Measurements from ENCODE around the gene MUC20. TPM values are rescaled to one million over a fixed set of nuclear protein-coding genes. Genes with fewer than 3 reads are reported as not detected.

The MUC20 gene
- total RNA-seq, 1 experiment from 2014 or later = 176 TPM

GRCh38 chr3:195771646-195772300 lies 51.0 kb downstream of the MUC20 start:
- CTCF ChIA-PET = no interaction called here
- H3K4me2 ChIP-seq = no peak overlapping the region

GRCh38 chr3:195773956-195774537 lies 53.3 kb downstream of the MUC20 start:
- Histone ChIP-seq H2AFZ (no peak overlapping the region), H3K27me3 (ENCODE audit: insufficient read depth, low read depth) (no peaks in the 10 kb centered on the region), H3K4me1 (replicated peaks; ENCODE audit: insufficient read depth) (no peaks in the 10 kb centered on the region), H3K9me3 (ENCODE audit: insufficient read depth, low read depth) (no peaks in the 10 kb centered on the region), H3K27ac (no peak overlapping the region), H3F3A (ENCODE audit: insufficient read depth, low read depth) (peaks cover 7% of the 10 kb centered on the region; the same call in 1 of the 2 replicates), H3K9me2 (ENCODE audit: insufficient read depth) (no peaks in the 10 kb centered on the region), H3K36me3 (ENCODE audit: low read depth) (no peaks in the 10 kb centered on the region), H3K79me2 (ENCODE audit: low read depth) (no peaks in the 10 kb centered on the region), H3K4me3 (no peak overlapping the region), H4K20me1 (ENCODE audit: insufficient read depth) (no peaks in the 10 kb centered on the region), H3K4me2 (no peak overlapping the region)
- TF ChIP-seq CTCF (conservative IDR thresholded peaks at IDR 0.05) (no peak), EZH2 (IDR thresholded peaks at IDR 0.05; ENCODE audit: low read depth) (no peak)
- no peak for DNase-seq
- no TSS peak for BruUV-seq (replicated peaks)
- intact Hi-C loops (cut with micrococcal nuclease; ENCODE audit: unreplicated experiment) = loop anchor here (2.0 kb wide), 1 partner anchor 77 kb away; no protein-coding TSS in a partner anchor
- CTCF ChIA-PET = interaction anchor here (0.7 kb wide), 1 partner anchor 191 kb away, joined by 7 read pairs; no protein-coding TSS in a partner anchor
- POLR2A ChIA-PET (ENCODE audit: unreplicated experiment) = no interaction called here

More at GRCh38 chr3:195771646-195772300, 51.0 kb downstream of the MUC20 start:
- no peak overlapping the region for H2AFZ ChIP-seq
- H3K9me3 ChIP-seq (ENCODE audit: insufficient read depth, low read depth) = no peaks in the 10 kb centered on the region
- no peaks in the 10 kb centered on the region for H3F3A ChIP-seq (ENCODE audit: insufficient read depth, low read depth)
- no peak overlapping the region for H3K27ac ChIP-seq
- H3K9me2 ChIP-seq (ENCODE audit: insufficient read depth) = no peaks in the 10 kb centered on the region
- H3K4me3 ChIP-seq = no peak overlapping the region
- no peaks in the 10 kb centered on the region for H3K36me3 ChIP-seq (ENCODE audit: low read depth)
- no TSS peak for BruUV-seq (replicated peaks)
- TF ChIP-seq EZH2 (IDR thresholded peaks at IDR 0.05; ENCODE audit: low read depth) (no peak), CTCF (conservative IDR thresholded peaks at IDR 0.05) (no peak)
- H3K4me1 ChIP-seq (replicated peaks; ENCODE audit: insufficient read depth) = no peaks in the 10 kb centered on the region
- no peaks in the 10 kb centered on the region for H3K79me2 ChIP-seq (ENCODE audit: low read depth)
- no peak for DNase-seq
- POLR2A ChIA-PET (ENCODE audit: unreplicated experiment) = no interaction called here
- intact Hi-C loops (cut with micrococcal nuclease; ENCODE audit: unreplicated experiment) = no loop called here
- H4K20me1 ChIP-seq (ENCODE audit: insufficient read depth) = no peaks in the 10 kb centered on the region
- no peaks in the 10 kb centered on the region for H3K27me3 ChIP-seq (ENCODE audit: insufficient read depth, low read depth)

- intact Hi-C loops (cut with micrococcal nuclease; ENCODE audit: unreplicated experiment) = loop anchor here (2.0 kb wide), 1 partner anchor 76 kb away; no protein-coding TSS in a partner anchor
- no peaks in the 10 kb centered on the region for H3K9me3 ChIP-seq (ENCODE audit: insufficient read depth, low read depth)
- H3F3A ChIP-seq (ENCODE audit: insufficient read depth, low read depth) = peaks cover 7% of the 10 kb centered on the region; the same call in 1 of the 2 replicates
- no peak overlapping the region for H3K4me3 ChIP-seq
- peak; percentile 59 to 75 for DNase-seq
- ChIA-PET POLR2A (ENCODE audit: unreplicated experiment) (no interaction called here), CTCF (interaction anchor here (0.7 kb wide), 1 partner anchor 192 kb away, joined by 7 read pairs; no protein-coding TSS in a partner anchor)
- no peaks in the 10 kb centered on the region for H3K79me2 ChIP-seq (ENCODE audit: low read depth)
- no peaks in the 10 kb centered on the region for H3K27me3 ChIP-seq (ENCODE audit: insufficient read depth, low read depth)
- TF ChIP-seq EZH2 (IDR thresholded peaks at IDR 0.05; ENCODE audit: low read depth) (no peak), CTCF (conservative IDR thresholded peaks at IDR 0.05) (peak; percentile 85)
- H3K27ac ChIP-seq = no peak overlapping the region
- no TSS peak for BruUV-seq (replicated peaks)
- no peaks in the 10 kb centered on the region for H4K20me1 ChIP-seq (ENCODE audit: insufficient read depth)
- no peaks in the 10 kb centered on the region for H3K36me3 ChIP-seq (ENCODE audit: low read depth)
- no peaks in the 10 kb centered on the region for H3K4me1 ChIP-seq (replicated peaks; ENCODE audit: insufficient read depth)
- H2AFZ ChIP-seq = no peak overlapping the region
- no peak overlapping the region for H3K4me2 ChIP-seq
- no peaks in the 10 kb centered on the region for H3K9me2 ChIP-seq (ENCODE audit: insufficient read depth)
These were observed 54.1 kb downstream of the MUC20 start for GRCh38 chr3:195774917-195775316.
